Spleen (tissue), 7 donors: ENCODE results near the gene CHEK1.

Source experiments
- CTCF ChIP-seq, 11 experiments: fragments of 200-600 bp in 7 of 11; fragments of 450-650 bp in 4 of 11; sonication (generic) in 4 of 11; IDR thresholded peaks in 8 of 11; conservative IDR thresholded peaks in 3 of 11; 1 replicate in 7 of 11; 2 replicates in 4 of 11; pipeline versions ENCODE4 v1.4.0 to v1.8.0; 2016 to 2021; ENCODE audit warnings: antibody characterized with exemption in 11 of 11, inconsistent platforms in 4 of 11, mild to moderate bottlenecking in 1 of 11
- POLR2A ChIP-seq, 3 donors: fragments of 450-650 bp; IDR thresholded peaks; one replicate each; pipeline ENCODE4 v1.5.1; 2017; ENCODE audit warnings: antibody characterized with exemption in 3 of 3, mild to moderate bottlenecking in 1 of 3
- POLR2AphosphoS5 ChIP-seq, 3 donors: sonication (generic); formaldehyde crosslinking; IDR thresholded peaks; one replicate each; pipeline ENCODE4 v1.5.1; 2017; ENCODE audit warnings: antibody characterized with exemption in 3 of 3
- donor health status: DM: no; HTN: no; CAD: no; lungs with moderate emphysema.
- donor health status: DM: no; HTN: no; CAD: no.
- donor health status: DM: no; HTN: no; CAD: no.

GRCh38 chr11:125592305-125593113 is 32.5 kb upstream of the CHEK1 start, which contains the start of gene STT3A:
- TF ChIP-seq CTCF (IDR thresholded peaks at IDR 0.05 in 8 of 11, conservative IDR thresholded peaks at IDR 0.05 in 3 of 11) (peak in 3 of 11 experiments; percentile 28 to 32 (median 32)), POLR2A (IDR thresholded peaks at IDR 0.05) (peak; percentile 35 to 83 (median 59)), POLR2AphosphoS5 (IDR thresholded peaks at IDR 0.05) (peak; percentile 96 to 98 (median 96))
